SW480 (cell line): ENCODE results near the gene CSNK1G2.

Source experiments
- DNase-seq: peaks from one replicate; pipeline ENCODE4 v3.0.0-alpha.2; 2016; ENCODE audit warnings: low spot score

The CSNK1G2 gene

DNA sequence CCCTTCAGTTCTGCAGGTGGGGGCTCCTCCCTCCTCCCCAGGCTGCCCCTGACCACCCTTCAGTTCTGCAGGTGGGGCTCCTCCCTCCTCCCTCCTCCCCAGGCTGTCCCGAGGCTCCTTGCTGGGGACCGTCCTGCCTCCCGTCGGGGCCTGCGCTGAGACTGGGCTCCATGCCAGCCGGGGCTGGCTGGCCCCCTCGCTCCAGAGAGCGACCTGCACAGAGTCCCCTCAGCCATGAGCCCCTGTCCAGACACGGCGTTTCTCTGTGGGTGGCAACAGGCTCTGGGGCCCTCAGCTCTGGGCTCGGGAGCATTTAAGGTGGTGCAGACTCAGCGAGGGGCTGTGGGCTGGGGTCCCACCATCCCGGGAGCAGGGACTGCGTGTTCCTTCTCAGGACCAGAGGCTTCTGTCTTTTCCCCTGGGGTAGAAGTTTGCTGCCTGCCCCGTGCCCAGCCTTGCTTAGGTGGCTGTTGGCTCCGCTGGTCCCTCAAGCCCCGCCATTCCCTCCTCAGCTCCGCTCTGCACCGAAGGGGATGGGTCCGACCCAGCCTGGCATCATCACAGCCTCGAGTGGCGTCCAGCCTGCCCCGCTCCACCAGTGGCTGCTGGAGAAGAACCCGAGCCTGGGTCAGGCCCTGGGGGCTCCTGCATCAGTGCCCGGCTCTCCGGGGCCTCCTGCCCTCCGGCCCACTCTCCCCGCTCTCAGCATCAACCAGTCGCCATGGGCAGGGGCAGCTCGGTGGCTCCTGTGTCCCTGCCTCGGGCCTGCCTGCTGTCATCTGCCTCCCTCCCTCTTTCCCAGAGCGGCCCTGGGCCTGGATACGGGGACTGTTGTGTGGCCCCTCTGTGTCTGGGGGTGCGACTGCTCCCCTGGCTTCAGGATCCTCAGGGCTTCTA, 27.6 kb downstream of the CSNK1G2 start:
- DNase-seq: no peak

DNA sequence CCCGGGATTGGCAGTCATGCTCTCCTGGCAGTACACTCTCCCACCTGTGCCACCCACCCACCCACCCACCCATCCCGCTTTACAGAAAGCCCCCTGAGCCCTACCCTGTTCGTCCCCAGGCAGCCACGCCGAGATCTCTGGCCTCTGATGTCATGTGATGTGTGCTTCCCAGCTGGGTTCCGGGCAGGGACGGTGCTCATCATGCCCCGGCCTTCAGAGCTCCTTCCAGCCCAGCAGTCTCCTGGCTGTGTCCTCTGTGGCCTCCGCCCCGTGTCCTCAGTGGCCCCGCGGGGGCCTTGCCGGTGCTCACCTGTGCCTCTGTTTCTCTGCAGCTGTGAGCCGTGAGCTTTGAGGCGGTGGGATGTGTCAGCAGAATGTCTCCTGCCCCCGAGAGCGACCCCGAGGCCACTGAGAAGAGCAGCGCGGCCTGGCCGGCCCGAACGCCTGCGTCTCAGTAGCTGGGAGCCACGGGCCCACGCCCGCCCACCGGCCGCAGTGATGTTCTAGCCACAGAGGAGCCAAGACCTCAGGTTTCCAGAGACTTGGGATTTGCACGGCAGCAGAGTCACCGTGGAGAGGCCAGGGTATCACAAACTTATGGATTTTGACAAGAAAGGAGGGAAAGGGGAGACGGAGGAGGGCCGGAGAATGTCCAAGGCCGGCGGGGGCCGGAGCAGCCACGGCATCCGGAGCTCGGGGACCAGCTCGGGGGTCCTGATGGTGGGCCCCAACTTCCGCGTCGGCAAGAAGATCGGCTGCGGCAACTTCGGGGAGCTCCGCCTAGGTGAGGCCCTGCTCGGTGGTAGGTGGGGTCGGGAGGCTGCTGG, 28.4 kb downstream of the CSNK1G2 start:
- no peak for DNase-seq

- peak; percentile 84 for DNase-seq
Measured at GRCh38 chr19:1970003-1970805, 29.2 kb downstream of the CSNK1G2 start.

GRCh38 chr19:1970806-1971502, 30.0 kb downstream of the CSNK1G2 start:
- no peak for DNase-seq

DNA sequence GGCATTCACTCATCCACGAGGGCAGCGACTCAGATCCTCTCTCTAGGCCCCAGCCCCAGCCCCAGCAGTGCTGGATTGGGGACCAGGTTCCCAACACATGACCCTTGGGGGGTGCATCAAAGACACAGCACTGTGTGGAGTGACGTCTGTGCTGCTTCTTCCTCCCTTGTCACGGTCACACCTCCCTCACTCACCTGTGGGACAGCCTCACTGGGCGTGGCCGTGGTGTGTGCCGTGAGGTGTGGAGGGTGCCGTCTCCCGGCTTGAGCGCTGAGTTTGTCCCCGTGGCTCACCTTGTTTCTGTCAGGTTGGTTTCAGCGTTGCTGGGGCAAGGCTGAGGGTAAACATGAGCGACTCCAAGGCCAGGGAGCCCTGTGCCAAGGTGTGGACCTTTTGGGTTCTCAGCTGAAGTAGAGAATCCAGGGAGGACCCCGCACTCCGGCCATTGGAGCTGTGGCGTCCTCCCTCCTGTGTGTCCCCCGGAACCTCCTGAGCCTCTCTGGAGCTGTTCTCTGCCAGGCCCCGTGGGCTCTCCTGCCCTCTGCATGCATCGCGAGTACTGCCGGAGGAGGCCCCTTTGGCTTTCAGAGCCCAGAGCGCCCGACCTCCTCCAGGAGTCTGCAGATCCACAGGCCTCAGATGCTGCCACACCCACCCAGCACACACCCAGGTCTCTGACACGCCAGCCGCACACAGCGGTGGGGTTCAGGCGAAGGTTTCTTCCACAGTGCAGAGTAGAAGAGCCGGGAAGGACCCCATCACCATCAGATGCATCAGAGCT, 33.6 kb downstream of the CSNK1G2 start:
- no peak for DNase-seq

DNA sequence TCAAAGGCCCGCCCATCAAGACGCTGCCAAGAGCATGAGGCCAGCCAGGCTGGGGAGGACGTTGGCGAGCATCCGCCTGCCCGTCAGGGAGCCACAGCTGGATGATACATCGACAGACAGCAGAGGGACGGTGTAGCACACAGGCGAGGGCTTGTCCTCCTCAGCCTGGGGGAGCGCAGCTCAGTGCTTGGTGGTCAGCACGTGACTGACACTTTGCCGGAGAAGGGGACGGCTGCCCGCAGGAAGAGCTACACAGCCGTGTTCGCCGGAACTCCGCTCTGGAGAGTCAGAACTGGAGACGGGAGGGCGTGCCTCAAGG, 34.1 kb downstream of the CSNK1G2 start:
- no peak for DNase-seq

DNA sequence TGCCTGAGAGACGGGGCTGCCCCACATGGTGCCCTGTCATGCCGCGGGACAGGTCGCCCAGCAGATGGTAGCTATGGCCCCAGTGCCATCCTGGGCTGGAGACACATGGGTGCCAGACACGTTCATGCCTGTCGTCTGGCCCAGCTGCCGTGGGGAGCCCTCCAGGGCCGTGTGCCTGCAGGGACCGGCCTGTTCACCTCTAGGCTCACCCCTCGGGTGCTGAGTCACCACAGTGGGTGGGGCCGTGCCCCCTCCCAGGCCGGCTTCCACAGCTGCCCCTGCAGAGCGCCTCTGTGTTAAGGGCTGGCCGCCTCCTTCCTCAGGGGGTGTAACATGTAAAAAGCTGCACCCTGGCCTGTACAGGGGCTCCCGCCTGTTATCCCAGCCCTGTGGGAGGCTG, 36.1 kb downstream of the CSNK1G2 start:
- DNase-seq: no peak

GRCh38 chr19:1978346-1978894, 37.4 kb downstream of the CSNK1G2 start:
- no peak for DNase-seq

GRCh38 chr19:1979017-1979416, 38.0 kb downstream of the CSNK1G2 start:
- DNase-seq: no peak

- no peak for DNase-seq
Measured at GRCh38 chr19:1979642-1980041, 38.7 kb downstream of the CSNK1G2 start.

DNA sequence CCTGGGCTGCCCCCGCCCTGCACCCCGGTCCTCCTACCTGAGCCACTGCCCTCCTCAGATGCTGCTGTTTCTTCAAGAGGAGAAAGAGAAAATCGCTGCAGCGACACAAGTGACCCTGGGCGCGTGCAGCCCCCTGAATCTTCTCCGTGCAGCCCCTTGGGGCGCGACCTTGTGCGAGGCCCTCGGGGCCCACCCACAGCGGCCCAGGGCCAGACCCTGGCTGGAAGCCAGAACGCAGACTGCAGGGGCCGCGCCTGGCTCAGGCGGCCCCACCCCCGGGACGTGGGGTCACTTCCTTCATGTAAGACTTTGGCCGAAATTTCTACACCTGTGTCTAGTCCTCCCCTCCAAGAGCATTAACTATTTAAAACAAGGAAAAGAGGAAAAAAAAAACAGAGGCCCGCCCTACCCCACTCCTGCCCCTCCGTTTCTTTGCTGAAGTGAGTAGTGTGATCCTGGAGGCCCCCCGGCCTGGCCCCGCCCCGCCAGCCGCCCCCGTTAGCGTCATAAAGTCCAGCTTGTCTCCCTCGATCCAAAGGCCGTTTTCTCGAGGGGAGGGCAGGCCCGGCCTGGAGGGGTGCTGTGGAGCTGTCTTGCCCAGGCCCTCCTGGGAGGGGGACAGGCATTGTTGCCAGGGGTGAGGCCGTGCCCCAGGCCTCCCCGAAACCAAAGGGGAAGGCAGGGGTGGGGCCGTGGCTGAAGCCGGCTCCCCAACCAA, 39.3 kb downstream of the CSNK1G2 start:
- no peak for DNase-seq

DNA sequence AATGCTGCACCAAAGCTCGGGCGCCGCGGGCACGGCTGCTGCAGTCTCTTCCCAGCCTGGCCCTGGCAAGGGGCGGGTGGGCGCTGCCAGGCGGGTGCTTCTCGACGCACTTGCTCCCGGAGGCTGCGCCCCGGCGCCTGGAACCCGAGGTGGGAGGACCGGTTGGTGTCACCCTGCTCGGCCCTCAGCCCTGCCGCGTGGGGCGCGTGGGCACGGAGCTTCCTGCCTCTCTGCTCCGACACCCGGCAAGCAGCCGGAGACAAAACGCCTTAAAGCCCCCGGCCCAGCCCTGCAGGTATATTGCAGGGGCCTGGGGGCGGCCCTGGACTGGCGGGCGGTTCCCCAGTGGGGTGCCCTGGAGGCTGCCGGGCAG, 39.8 kb downstream of the CSNK1G2 start:
- DNase-seq: no peak

- no peak for DNase-seq
Measured at GRCh38 chr19:1981253-1981652, 40.3 kb downstream of the CSNK1G2 start.

DNA sequence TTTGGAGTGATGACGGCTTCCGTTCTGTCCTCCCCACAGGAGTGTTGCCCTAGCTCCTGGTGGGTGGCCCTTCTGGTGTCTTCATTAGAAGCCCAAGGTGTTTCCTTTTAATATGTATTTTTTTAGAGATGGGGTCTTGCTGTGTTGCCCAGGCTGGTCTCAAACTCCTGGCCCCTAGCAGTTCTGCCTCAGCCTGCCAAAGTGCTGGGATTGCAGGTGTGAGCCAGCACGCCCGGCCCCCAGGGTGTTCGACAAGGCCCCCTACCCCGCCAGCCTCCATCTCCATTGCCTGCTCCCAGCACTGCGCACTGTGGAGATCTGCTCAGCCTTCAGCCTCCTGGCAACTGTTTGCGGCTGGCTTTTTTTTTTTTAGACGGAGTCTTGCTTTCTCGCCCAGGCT, 43.4 kb downstream of the CSNK1G2 start:
- no peak for DNase-seq

DNA sequence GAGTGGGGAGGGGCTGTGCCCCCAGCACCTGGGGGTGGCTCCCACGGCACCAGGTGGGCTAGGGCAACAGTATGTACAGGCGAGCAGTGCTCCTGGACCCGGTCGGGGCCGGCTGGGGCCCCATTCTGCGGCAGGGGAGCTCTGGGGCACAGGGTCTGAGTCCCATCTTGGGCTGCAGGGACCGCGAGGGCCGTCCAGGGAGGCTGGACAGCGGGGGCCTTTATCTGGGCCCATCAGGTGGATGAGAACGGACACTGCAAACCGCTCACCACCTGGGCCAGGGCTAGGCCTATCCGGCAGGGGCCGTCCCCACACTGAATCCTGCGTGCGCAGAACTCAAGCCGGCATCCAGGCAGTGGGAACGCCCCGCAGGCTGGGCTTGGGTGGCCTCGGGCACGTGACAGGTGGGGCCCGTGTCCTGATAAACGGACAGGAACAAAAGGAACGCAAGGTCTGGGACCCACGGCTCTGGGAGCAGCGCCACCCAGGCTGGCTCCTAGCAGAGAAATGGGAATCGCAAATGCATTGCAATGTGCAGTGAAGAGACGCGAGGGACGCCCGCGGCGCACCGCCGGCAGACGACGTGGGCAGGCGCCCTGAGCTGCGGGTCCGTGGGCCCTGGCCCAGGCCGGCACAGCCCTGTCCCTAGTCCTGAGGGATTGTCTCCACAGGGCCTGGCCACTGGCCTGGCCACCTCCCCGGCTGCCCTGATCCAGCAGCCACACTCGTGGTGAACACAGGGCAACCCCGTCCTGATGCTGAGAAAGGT, 44.8 kb downstream of the CSNK1G2 start:
- no peak for DNase-seq

GRCh38 chr19:1986357-1987162, 45.6 kb downstream of the CSNK1G2 start:
- no peak for DNase-seq

- DNase-seq: no peak
Measured at GRCh38 chr19:1987197-1988187, 46.5 kb downstream of the CSNK1G2 start.
